Measurements from ENCODE around the gene FNDC1. TPM values are rescaled to one million over a fixed set of nuclear protein-coding genes. Genes with fewer than 3 reads are reported as not detected.

FNDC1 gene
- total and polyA plus RNA-seq, 11 donors = 0.08 to 7.5 (median 1.2) TPM

GRCh38 chr6:159134701-159135364 is 34.4 kb upstream of the FNDC1 start:
- H3K4me3 ChIP-seq = no peak overlapping the region
- H3K4me1 ChIP-seq = peaks cover 0 to 4% (median 0%) of the 10 kb centered on the region in 12 donors
- peak; percentile 41 to 77 (median 74) for ATAC-seq
- H3K27ac ChIP-seq = no peak overlapping the region
- no peaks in the 10 kb centered on the region for H3K36me3 ChIP-seq
- DNase-seq = peak in 4 of 5 donors; percentile 45 to 62 (median 56)
- intact Hi-C loops (cut with DNase I) = loop anchor here (1.0 to 10.0 kb wide), 11 partner anchors 90 to 430 kb away; partner anchors contain the start of genes RSPH3 (in 3 of the 10) and TAGAP (in 1 of the 10)
- TF ChIP-seq POLR2A (IDR thresholded peaks at IDR 0.05) = no peak
- TF ChIP-seq CTCF (IDR thresholded peaks at IDR 0.05) = peak; percentile 79 to 97 (median 86)
- no peaks in the 10 kb centered on the region for H3K9me3 ChIP-seq
- peaks cover 0 to 15% (median 0%) of the 10 kb centered on the region in 9 donors for H3K27me3 ChIP-seq
- WGBS, 4 donors = 20 to 27% (median 24%) methylated on average over 9 of the region's 9 CpGs

GRCh38 chr6:159137676-159138075 is 31.5 kb upstream of the FNDC1 start:
- H3K9me3 ChIP-seq = no peaks in the 10 kb centered on the region
- ATAC-seq (no peak), DNase-seq (no peak)
- H3K27ac ChIP-seq = no peak overlapping the region
- H3K27me3 ChIP-seq = peaks cover 0 to 15% (median 0%) of the 10 kb centered on the region in 9 donors
- H3K4me1 ChIP-seq = peaks cover 0 to 4% (median 0%) of the 10 kb centered on the region in 12 donors
- no peaks in the 10 kb centered on the region for H3K36me3 ChIP-seq
- intact Hi-C loops (cut with DNase I) = loop anchor here in 7 of 10 donors (2.0 to 10.0 kb wide), 7 partner anchors 93 to 433 kb away; partner anchors contain the start of genes RSPH3 (in 3 of the 7) and TAGAP (in 1 of the 7)
- TF ChIP-seq POLR2A (IDR thresholded peaks at IDR 0.05) (no peak), CTCF (IDR thresholded peaks at IDR 0.05) (no peak)
- H3K4me3 ChIP-seq = no peak overlapping the region
- 82 to 84% (median 83%) methylated on average over 5 of the region's 5 CpGs for WGBS, 4 donors

DNA sequence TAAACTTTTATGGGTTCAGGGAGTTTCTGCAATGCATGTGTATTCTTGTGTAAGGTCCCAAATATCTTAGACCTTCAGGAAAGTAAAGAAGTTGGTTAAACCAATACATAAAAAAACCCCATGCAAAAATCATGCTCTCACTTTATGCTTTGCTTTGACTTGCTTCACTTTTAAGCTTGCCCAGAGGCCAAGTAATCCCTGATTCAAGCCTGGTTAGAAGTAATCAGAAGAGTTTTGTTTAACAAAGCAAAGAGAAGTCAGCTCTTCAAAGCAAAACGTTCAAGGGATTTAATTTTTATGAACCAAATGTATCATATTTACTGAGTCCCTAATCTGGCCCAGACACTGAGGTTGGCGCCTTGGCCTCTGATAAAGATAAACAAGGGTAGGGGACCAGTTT is 26.7 kb upstream of the FNDC1 start:
- intact Hi-C loops (cut with DNase I) = no loop called here
- Histone ChIP-seq H3K4me1 (no peaks in the 10 kb centered on the region), H3K36me3 (no peaks in the 10 kb centered on the region), H3K4me3 (no peak overlapping the region), H3K27ac (no peak overlapping the region), H3K27me3 (peaks cover 0 to 19% (median 0%) of the 10 kb centered on the region in 9 donors), H3K9me3 (no peaks in the 10 kb centered on the region)
- TF ChIP-seq CTCF (IDR thresholded peaks at IDR 0.05) = no peak
- TF ChIP-seq POLR2A (IDR thresholded peaks at IDR 0.05) = no peak
- 73 to 80% (median 79%) methylated on average over 2 of the region's 2 CpGs for WGBS, 4 donors
- ATAC-seq (no peak), DNase-seq (no peak)

DNA sequence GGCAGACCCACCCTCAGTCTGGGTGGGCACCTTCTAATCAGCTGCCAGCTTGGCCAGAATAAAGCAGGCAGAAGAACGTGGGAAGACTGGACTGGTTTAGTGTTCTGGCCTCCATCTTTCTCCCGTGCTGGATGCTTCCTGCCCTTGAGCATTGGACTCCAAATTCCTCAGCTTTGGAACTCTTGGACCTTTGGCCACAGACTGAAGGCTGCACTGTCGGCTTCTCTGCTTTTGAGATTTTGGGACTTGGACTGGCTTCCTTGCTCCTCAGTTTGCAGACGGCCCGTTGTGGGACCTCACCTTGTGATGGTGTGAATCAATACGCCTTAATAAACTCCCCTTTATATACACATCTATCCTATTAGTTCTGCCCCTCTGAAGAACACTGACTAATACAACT is 20.6 kb upstream of the FNDC1 start:
- ATAC-seq = no peak
- Histone ChIP-seq H3K27me3 (peaks cover 0 to 4% (median 0%) of the 10 kb centered on the region in 9 donors), H3K4me1 (no peaks in the 10 kb centered on the region), H3K36me3 (no peaks in the 10 kb centered on the region), H3K9me3 (no peaks in the 10 kb centered on the region), H3K27ac (no peak overlapping the region), H3K4me3 (no peak overlapping the region)
- TF ChIP-seq POLR2A (IDR thresholded peaks at IDR 0.05) (no peak), CTCF (IDR thresholded peaks at IDR 0.05) (no peak)
- 75 to 82% (median 79%) methylated on average over 6 of the region's 6 CpGs for WGBS, 4 donors
- no peak for DNase-seq
- intact Hi-C loops (cut with DNase I) = no loop called here

All from heart left ventricle (tissue), 16 donors.